HEK293T (cell line): ENCODE data around the gene NAA25.

ENCODE experiments used
- BHLHE40 ChIP-seq: fragments of 450-650 bp; IDR thresholded peaks from 2 replicates; pipeline ENCODE4 v1.6.1; 2016; ENCODE audit warnings: mild to moderate bottlenecking, moderate library complexity, borderline replicate concordance
- SP1 ChIP-seq: fragments of 450-650 bp; IDR thresholded peaks from 2 replicates; pipeline ENCODE4 v1.6.1; 2017
- SUZ12 ChIP-seq: fragments of 450-650 bp; IDR thresholded peaks from 2 replicates; pipeline ENCODE4 v1.6.1; 2016; ENCODE audit warnings: mild to moderate bottlenecking

- TF ChIP-seq SUZ12 (no peak), BHLHE40 (no peak), SP1 (no peak)
Observed at GRCh38 chr12:112031472-112031871, 77.1 kb downstream of the NAA25 start.
